Activated CD4-positive, alpha-beta T cell treated with anti-CD3 and anti-CD28 coated beads for 4 hours (primary cell): ENCODE measurements around the gene HIBADH.
A peak's percentile ranks its signal among the peaks of the same experiment; 100 is the strongest.
"Not testable (repeated sequence)": the region's sequence is repeated elsewhere in the genome, so short reads cannot be mapped to it uniquely, and the experiment has no call there.

ENCODE experiments used
- DNase-seq, 2 donors: peaks; one replicate each; pipeline ENCODE4 v3.0.0-alpha.2; 2020

The HIBADH gene

DNA sequence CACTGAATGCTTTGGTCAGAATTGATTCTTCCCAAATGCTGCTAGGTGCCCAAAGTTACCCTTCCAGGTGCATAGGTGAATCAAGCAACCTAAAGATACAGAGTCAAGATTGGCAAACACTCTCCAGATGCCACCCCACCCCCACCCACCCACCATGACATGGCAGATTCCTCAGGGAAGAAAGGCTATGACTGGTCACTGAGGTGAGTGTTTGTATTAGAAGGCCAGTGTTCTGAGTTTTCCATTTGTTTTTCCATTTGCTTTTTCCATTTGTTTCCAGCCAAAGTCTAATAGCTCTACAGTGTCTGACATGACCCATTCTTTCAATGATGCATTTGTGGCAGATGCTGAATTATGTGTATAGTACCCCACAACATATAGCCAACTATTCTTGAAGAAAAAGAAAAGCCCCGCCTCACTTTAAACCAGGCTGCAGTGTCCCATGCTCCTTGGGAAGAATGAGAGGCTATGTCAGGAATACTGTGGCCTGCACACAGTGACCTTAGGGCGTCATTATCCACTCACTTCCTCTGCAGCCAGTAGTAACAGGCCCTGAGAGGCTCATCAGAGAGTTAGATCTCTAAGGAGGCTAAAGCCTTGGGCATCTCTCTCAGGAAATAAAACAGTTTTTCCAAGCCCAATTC, 16.1 kb upstream of the HIBADH start:
- DNase-seq: no peak

GRCh38 chr7:27677912-27678612, 15.4 kb upstream of the HIBADH start:
- DNase-seq: no peak

GRCh38 chr7:27674126-27674525, 11.4 kb upstream of the HIBADH start:
- not testable (repeated sequence) for DNase-seq

- no peak for DNase-seq
Observed at GRCh38 chr7:27671675-27672074, 9.0 kb upstream of the HIBADH start.

DNA sequence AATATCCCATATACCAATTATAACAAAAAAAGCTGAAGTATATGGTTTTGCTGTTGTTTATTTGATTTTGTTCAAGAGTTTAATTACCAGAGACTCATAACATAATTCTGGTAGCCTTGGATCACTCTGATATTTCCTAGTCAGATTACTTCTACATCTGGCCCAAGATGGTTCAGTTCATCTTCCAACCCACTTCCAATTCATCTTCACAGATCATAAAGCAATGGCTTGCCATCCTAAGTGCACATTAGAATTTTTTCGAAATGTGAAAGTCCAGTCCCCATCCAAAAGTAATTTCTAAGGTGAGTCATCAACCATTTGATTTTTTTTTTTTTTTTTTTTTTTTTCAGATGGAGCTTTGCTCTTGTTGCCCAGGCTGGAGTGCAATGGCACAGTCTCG, 8.0 kb upstream of the HIBADH start:
- no peak for DNase-seq

DNA sequence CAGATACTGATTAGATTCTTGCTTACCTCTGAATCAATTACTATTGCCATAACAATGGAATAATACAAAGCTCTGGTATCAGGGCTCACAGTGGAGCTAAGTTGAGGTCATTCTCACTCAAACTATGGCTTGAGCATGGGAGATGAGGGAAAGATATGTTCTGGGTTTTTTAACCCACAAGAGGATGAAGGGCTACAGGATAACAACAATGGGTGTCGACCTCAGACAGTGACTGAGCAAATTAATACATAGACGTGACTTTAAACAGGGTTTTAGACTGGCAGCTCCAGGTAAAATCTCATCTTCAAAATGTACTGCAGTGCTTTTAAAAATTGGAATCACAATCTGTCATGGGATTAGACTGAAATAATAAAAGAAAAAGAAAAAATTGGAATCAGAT, 7.5 kb upstream of the HIBADH start:
- no peak for DNase-seq

GRCh38 chr7:27665531-27665930, 2.8 kb upstream of the HIBADH start:
- no peak for DNase-seq

DNA sequence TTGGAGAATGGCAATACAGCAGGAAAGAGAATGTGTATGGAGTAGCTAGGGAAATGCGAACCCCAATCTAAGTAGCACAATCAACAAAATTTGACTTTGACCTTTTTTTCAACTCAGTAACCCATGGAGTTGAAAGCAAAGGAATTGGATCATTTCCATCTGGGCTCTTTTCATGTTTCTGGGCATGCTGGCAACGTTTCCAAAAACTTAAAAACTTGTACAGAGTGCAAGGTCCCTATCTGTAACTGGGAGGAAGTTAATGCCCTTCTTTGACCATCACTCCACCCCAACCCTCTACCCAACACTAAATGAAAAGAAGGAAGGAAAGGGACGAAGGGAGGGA, 1.3 kb upstream of the HIBADH start:
- no peak for DNase-seq

GRCh38 chr7:27661811-27662489, 733 bp downstream of the HIBADH start:
- peak; percentile 6 to 9 for DNase-seq

GRCh38 chr7:27656724-27657123, 6.0 kb downstream of the HIBADH start:
- DNase-seq: no peak

DNA sequence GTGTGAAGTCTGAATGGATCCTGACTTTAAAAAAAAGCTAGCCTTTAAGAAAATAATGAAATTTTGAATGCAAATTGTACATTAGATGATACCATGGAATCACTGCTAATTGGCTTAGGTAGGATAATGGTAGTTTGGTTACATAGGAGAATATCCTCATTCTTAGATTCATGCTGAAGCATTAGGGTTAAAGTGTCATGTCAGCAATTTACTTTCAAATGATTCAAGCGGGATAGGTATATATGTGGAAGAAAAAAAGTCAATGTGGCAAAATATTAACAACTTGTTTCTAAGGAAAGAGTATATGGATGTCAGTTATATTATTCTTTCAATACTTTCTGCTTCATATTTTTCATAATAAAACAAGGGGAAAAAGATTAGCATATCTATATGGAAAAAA, 7.5 kb downstream of the HIBADH start:
- DNase-seq: no peak

- DNase-seq: no peak
Observed at GRCh38 chr7:27652518-27652917, 10.2 kb downstream of the HIBADH start.

- DNase-seq: no peak
Observed at GRCh38 chr7:27651702-27652101, 11.0 kb downstream of the HIBADH start.

DNA sequence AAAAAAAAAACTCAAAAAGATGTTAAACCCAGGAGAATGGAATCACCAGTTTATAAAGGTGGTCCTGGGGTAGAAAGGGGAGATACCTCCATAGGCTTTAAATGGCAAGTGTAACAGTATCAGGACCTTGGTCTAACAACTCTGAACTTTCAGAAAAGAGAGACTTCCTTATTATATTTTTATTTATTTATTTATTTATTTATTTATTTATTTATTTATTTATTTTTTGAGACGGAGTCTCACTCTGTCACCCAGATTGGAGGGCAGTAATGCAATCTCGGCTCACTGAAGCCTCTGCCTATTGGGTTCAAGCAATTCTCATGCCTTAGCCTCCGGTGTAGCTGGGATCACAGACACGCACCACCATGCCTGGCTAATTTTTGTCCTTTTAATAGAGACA, 12.4 kb downstream of the HIBADH start:
- DNase-seq: no peak

DNA sequence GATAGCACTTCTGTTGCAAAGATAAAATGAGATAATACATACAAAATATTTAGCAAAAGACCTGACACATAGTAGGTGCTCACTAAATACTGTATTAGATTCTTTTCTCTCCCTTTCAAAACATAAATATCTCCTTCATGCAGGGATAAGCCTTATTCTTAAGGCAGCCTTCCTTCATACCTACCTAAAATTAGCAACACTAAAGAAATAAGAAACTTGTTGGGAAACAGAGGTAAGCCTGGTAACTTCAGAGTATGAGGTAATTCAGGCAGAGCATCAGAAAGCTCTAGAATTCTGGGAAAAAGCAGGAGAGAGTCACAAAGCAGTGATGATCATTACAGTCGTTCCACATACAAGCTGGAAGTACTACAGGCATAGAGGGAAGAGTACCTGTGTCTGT, 15.2 kb downstream of the HIBADH start:
- no peak for DNase-seq

- DNase-seq: no peak
Observed at GRCh38 chr7:27647046-27647445, 15.6 kb downstream of the HIBADH start.

DNA sequence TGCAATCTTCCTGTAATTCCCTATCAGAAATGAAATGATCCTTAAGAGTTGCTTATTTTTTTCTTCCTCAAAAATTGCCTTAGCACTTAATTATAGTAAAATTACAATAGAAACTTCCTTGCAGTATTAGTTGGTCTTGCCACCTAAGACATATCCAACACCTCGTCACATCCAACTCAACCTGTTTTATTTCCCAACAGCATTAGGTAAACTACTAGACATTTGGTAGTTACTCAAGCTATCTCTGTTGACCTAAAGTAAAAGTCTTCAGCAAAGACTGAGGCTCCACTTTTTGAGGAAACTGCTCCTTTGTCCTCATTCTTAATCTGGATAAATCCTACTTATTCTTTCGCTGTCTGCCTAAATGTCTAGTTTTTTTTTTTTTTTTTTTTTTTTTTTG, 20.4 kb downstream of the HIBADH start:
- no peak for DNase-seq

DNA sequence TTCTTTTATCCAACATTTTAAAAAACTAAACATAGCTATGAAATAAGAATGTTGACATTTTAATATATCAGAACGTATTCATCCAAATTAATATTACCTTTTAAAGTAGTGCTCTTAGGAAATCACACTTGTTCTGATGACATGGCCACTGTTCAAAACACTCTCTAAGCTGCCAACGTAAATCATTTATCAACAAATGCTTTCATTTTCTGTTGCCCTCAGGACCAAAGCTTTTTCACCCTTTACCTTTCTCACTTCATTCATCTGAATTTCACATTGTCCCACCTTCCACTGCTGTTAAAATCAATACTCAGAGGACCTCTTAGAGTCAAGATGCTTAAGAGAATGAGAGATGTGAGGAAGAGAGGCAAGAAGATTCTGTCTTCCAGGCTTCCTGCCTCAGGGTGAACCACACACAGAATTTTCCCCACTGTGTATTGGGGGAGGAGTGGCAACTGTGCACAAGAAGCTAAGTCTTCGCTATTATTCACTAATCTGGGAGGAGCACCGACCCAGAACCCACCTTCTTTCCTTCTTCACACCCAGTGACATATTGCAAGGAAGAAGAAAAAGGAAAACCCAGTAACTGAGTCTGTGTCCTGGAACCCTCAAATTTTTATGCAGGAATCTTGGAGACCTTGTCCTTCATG, 21.0 kb downstream of the HIBADH start:
- DNase-seq: no peak

GRCh38 chr7:27640884-27641574, 21.7 kb downstream of the HIBADH start:
- no peak for DNase-seq

GRCh38 chr7:27639851-27640250, 22.8 kb downstream of the HIBADH start:
- DNase-seq: no peak

GRCh38 chr7:27639048-27639447, 23.6 kb downstream of the HIBADH start:
- not testable (repeated sequence) for DNase-seq

DNA sequence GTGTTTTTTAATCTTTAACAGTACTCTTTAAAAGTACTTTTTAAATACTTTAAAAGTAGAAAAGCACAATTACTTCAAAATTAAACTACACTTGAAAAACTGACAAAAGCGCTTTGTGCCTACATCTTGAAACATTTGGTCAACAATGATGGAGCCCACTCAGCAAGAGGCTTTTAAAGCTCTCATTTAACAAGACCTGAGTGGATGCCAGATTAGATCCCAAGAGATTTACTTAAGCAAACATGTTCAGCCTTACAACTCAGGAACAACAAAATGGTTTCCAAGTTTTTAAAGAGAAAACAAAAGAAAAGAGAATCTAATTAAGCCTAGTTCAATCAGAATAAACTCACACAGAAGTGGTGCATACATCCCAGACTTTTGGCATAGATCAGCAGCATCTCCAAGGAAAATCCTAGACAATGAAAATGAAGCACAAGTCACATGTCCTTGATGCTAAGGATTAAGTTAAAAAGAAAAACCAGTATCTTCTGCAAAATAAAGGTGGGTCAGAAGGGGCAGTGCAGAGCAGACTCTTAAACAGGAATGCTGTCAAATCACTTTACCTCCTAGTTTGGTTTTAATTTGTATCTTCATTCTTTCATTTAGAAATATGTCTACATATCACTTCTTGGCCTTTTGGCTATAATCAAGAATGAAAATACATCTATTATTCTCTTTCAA, 26.2 kb downstream of the HIBADH start:
- no peak for DNase-seq

- DNase-seq: no peak
Observed at GRCh38 chr7:27635728-27636127, 27.0 kb downstream of the HIBADH start.
